ENCODE data around the gene SMYD3.

The SMYD3 gene

DNA sequence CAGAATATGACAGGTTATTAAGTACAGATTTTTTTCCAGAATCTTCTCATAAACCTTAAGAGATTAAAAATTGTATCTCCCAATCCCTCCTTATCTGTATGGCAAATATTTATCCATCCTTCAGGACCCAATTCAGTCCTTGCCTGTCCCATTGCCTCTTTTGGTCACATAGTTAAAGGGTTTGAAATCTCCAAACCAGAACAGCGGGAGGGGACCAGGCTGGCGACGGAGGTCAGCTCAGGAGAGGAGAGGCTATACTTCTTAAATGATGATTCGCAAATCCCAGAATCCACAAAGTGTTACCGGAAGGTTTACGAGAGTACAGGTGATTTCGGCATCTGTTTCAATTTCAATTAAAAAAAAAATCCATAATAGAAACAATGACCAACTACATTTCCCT lies 572.7 kb downstream of the SMYD3 start:
- DNase-seq: no peak

GRCh38 chr1:245933431-245934045 lies 573.5 kb downstream of the SMYD3 start:
- no peak for DNase-seq

DNA sequence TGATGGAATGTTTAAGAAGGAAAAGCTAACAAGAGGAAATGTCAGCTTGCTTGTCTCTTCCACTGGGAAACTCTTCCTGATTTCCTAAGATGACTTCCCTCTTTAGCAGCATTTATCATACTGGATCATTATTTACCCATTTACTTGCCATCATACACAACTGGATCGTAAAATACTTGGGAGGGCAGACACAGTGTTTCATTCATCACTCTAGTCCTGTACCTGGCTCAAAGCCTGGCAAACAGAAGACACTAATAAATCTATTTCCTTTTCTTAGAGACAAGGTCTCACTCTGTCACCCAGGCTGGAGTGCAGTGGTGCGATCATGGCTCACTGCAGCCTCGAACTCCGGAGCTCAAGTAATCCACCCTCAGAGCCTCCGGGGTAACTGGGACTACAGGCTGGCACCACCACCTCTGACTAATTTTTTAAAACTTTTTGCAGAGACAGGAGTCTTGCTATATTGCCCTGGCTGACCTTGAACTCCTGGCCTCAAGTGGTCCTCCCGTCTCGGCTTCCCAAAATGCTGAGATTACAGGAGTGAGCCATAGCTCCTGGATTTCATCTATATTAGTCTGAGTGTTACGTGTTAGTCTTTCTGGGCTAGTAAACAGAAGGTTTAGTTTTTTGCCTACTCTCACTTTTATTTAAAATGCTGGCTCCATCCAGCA lies 574.6 kb downstream of the SMYD3 start:
- DNase-seq: no peak

GRCh38 chr1:245931450-245931849 lies 575.6 kb downstream of the SMYD3 start:
- no peak for DNase-seq

DNA sequence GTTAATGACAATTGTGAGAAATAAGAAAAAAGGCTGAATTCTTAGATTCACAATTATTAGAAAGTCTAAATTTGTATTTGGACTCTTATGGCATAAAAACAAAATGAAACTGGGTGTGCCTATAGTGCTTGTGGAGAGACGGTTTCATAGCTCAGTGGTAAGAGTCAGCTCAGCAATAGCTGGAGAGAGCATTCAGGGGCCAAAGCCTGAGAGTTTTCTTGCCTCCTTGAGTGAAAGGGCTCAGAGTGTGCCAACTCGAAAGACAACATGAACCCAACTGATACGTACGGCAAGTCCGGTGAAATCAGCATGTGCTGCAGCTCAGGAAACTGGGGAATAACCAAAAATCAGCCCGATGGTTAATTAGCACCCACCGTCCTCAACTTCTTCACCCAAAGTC lies 577.9 kb downstream of the SMYD3 start:
- DNase-seq: no peak

- no peak for DNase-seq
Measured at GRCh38 chr1:245926888-245927287, 580.2 kb downstream of the SMYD3 start.

DNA sequence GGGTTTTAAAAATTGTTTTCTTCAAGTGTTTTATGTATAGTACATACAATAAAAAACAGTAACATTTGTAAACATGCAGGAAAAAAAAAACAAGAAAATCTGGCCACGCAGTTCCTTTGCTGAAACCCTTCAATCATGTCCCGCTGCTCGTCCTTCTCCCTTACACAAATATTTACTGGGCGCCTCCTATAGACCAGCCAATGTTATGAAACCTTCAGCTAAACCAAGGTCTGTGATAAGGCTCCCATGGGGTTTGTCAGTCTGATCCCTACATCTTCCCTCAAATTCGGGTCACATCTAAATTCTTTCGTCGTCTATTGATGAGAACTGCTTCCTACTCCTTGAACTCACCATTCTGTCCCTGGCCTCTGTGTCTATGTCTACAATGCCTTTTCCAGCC lies 583.9 kb downstream of the SMYD3 start:
- no peak for DNase-seq

GRCh38 chr1:245921417-245921816 lies 585.7 kb downstream of the SMYD3 start:
- no peak for DNase-seq

DNA sequence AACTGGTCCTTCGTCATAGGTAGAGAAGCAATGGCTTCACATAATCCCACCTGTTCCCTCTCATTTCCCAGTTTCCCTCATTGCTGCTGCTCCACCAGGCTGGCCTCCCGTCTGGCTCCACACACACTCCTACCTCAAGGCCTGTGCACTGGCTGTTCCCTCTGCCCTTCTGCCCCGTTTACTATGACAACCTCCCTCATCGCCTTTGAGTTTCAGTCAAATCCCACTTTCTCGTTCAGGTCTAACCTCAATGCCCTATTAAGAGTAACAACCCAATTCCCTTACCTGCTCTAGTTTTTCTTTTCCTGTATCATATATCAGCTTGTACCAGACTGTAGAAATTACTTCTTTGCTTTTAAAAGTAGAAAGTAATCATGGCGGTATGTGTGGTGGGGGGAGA lies 589.7 kb downstream of the SMYD3 start:
- no peak for DNase-seq

GRCh38 chr1:245915841-245916240 lies 591.2 kb downstream of the SMYD3 start:
- DNase-seq: no peak

- no peak for DNase-seq
Measured at GRCh38 chr1:245915406-245915805, 591.7 kb downstream of the SMYD3 start.

DNA sequence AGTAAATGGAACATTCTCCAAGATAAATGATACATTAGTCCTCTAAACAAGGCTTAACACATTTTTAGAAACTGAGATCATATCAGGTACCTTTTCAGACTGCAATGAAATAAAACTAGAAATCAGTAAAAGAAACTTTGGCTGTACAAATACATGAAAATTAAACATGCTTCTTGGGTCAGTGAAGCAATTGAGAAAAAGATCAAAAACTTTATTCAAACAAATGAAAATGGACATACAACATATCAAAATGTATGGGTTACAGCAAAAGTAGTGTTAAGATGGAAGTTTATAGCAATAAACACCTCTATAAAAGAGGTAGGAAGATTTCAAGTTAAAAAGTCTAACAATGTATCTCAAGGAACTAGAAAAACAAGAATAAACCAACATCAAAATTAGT lies 598.5 kb downstream of the SMYD3 start:
- DNase-seq: no peak

- DNase-seq: no peak
Measured at GRCh38 chr1:245906207-245906606, 600.9 kb downstream of the SMYD3 start.

DNA sequence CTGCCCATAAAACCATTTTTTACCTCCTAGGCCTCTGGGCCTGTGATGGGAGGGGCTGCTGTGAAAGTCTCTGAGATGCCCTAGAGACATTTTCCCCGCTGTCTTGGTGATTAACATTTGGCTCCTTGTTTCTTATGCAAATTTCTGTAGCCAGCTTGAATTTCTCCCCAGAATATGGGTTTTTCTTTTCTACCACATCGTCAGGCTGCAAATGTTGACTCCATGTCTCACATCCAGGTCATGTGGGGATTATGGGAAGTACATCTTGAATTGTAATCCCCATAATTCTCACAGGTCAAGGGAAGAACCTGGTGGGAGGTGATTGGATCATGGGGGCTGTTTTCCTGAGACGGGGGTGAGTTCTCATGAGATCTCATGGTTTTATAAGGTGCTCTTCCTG lies 603.2 kb downstream of the SMYD3 start:
- no peak for DNase-seq

DNA sequence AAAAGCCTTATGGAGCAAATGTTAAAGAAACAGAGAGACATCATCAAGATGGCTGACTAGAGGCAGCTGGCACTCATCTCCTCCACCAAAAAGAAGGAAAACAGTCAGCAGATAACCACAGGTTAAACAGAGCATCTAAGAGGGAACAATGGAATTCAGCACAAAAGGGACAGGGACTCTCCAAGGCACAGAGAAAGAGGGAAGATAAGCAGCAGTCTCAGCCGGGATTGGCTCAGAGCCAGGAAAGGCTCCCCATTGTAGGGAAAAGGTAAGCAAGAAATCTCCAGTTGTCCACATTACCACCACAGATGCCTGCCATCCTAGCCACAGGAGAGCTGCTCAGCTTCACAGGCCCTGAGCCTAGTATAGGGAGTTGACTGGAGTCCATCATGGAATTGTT lies 605.5 kb downstream of the SMYD3 start:
- no peak for DNase-seq

GRCh38 chr1:245901037-245901436 lies 606.0 kb downstream of the SMYD3 start:
- no peak for DNase-seq

DNA sequence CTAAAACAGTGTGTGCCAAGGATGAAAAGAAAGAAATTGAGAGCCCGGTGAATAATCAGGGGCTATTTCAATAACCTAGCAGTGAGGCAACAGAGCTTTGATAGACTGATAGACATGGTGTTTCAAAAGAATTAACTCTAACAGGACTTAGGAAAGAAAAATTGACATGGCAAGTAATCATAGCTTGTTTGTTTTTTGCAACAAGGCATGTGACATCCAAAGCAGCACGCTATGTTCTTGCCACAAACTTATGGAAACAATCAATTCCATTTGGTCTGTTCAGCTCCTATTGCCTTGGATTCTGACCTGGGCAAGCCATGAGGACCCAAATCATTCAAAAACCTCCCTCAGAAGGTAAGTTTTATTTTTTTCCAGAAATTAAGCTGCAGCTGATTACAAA lies 608.5 kb downstream of the SMYD3 start:
- DNase-seq: no peak

- DNase-seq: no peak
Measured at GRCh38 chr1:245896258-245896657, 610.8 kb downstream of the SMYD3 start.

GRCh38 chr1:245895455-245895959 lies 611.6 kb downstream of the SMYD3 start:
- no peak for DNase-seq

- DNase-seq: no peak
Measured at GRCh38 chr1:245894843-245895242, 612.2 kb downstream of the SMYD3 start.

- DNase-seq: no peak
Measured at GRCh38 chr1:245893025-245893424, 614.1 kb downstream of the SMYD3 start.

DNA sequence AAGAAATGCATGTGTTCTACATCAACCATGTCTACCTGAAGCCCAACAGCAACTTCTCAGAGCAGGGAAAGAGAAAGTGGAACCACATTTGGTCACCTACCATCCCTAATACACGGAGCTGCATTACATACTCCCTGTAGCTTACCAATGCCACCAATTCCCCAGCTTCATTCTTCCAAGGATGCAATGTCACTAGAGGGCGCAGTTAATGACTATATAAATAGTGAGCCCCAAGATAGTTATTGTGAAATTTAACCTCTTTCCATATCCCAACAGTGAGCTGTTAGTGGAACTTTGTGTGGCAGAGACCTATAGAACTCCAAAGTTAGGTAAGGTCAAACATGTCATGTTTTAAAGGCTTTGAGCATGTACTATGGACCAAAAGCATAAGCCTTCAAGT lies 618.3 kb downstream of the SMYD3 start:
- DNase-seq: no peak

DNA sequence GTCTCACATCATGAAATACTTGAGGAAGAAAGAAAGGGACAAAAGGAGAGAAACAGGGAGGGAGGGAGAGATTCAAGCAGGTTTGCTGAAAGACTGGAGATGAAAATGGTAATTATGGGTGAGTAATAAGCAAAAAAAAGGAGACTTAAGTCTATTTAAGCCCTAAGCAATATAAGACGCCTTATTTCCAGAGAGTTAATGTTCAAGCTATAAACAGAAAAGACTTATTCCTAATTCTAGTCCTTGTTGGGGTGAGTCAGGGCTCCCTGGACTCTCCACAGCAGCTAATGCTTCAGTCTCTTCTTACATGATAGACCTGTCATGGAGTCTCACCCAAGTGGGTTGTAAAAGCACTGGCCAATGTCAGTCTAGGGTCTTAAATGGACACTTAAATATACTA lies 619.2 kb downstream of the SMYD3 start:
- no peak for DNase-seq

DNA sequence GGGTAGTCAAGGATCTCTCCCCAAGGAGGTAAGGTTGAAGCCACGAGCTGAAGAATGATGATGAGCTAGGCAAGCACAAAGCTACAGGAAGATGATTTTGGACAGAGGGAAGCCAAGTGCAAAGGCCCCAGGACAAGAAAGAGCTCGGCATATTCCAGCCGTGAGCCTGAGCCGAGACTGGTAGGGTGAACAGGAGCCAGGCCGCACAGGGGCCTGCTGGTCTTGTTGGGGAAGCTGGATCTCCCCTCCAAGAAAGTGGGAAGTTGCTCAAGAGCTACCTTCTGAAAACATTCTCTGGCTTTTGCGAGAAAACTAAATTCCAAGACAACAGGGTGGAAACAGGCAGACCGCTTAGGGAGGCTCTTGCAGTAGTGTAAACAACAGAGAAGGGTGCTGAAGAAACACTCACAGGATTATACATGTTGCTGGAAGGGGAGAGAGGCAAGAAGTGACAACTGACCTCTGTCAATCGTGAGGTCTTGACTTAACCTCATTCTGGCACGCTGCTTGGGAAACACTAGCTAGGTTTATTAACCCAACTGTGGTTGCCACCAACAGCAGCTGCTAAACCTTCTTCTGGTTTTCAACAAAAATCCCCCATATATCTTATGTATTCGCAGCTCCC lies 625.2 kb downstream of the SMYD3 start:
- DNase-seq: no peak

Measured in activated CD8-positive, alpha-beta memory T cell treated with anti-CD3 and anti-CD28 coated beads for 24 hours (primary cell).